ENCODE results near the gene GPAT3.

GPAT3 gene

GRCh38 chr4:83651846-83652245, 115.9 kb downstream of the GPAT3 start:
- DNase-seq, result no peak

Data from femur (tissue), 1 donor.